HG03342 (cell line): ENCODE results near the gene CBL.
A peak's percentile ranks its signal among the peaks of the same experiment; 100 is the strongest.
"Not testable (repeated sequence)": the region's sequence is repeated elsewhere in the genome, so short reads cannot be mapped to it uniquely, and the experiment has no call there.

ENCODE experiments used
- ATAC-seq: cut with Tn5 transposase; IDR thresholded peaks from one replicate; pipeline ENCODE4 v1.9.1; 2021; ENCODE audit warnings: mild to moderate bottlenecking, moderate library complexity; ENCODE audit not compliant: unreplicated experiment

Gene CBL

DNA sequence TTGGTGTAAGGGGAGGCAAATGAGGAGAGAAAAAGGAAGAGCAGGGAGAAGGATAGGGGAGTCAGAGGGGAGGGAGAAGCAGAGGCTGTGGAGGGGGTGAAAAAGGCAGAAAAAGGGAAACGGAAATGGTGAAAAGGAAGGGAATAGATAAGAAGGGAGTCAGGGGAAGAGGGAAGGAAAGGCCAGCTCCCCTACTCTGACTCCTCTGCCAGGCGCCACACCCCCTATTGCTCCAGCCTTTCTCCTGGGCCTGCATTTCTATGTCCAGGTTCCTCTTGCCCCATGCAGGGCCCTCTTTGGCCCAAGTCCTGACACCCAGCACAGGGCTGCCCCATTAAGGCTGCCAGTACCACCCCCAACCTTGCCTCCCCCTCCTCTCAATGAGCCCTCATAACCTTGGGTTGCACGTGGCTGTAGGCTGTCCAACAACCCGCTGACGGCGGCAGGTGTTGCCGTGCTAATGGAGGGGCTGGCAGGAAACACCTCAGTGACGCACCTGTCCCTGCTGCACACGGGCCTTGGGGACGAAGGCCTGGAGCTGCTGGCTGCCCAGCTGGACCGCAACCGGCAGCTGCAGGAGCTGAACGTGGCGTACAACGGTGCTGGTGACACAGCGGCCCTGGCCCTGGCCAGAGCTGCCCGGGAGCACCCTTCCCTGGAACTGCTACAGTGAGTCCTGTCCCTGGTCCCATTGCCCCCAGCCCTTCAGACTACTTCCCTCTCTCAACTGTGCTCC lies 24.3 kb upstream of the CBL start:
- no peak for ATAC-seq

GRCh38 chr11:119184399-119184798 lies 21.7 kb upstream of the CBL start:
- ATAC-seq = not testable (repeated sequence)

DNA sequence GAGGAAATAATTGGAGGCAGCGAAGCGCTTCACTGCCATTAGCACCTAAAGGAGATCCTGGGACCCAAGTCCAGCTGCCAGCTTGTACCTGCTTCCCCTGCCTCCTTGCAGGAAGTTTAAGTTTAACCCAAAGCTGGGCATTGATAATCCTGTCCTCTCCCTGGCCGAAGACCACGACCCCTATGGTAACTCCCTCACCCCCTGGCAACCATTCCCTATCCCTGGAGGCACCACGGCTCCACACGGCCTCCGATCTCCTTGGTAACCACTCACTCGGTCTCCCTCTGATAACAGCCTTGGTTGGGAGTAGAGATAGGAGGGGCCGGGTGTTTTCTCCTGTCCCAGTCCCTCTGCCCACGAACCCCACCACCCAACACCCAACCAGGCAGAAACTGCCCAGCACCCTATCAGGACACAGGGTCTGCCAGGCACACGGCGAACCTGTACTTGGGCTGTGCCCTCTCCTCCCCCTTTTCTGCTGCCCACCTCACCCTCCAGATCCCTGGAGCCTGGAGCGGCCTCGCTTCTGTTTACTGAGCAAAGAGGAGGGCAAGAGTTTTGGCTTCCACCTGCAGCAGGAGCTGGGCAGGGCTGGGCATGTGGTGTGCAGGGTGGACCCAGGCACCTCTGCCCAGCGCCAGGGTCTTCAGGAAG lies 20.0 kb upstream of the CBL start:
- no peak for ATAC-seq

DNA sequence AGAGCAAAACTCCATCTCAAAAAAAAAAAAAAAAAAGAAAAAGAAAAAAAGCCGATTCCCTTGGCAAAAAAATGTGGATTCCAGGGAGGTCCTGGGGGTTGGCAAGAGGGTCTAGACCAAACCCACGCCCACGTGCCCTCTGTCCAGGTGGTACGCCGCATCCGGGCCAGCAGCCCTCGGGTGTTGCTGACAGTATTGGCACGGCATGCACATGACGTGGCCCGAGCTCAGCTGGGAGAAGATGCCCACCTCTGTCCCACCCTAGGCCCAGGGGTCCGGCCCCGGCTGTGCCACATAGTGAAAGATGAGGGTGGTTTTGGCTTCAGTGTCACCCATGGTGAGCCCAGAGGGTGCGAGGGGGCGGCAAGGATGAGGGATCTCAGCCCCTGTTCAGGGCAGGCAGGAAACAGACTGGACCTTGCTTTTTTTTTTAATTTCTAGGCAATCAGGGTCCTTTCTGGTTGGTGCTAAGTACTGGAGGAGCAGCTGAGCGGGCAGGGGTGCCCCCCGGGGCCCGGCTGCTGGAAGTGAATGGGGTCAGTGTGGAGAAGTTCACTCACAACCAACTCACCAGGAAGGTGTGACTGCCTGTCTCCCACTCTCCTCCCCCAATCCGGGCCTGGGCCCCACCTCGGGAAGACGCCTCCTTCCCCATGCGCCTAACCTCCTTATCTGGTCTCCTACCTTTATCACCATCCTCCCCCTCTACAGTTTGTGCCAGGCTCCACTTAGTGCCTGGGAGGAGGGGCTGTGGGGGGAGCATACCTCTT lies 18.8 kb upstream of the CBL start:
- ATAC-seq = no peak

DNA sequence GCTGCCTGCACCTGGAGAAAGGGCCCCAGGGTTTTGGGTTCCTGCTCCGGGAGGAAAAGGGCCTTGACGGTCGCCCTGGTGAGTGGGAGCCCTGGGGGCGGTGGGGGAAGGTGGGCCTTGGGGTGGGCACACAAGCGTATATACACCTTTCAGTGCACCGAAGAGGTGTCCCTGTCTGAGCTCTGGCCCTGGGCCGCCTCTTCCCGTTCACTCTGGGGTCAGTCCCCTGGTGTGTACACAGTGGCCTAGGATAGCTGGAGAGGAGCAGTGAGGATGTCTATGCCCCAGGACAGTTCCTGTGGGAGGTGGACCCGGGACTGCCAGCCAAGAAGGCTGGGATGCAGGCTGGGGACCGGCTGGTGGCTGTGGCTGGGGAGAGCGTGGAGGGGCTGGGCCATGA lies 18.1 kb upstream of the CBL start:
- ATAC-seq = no peak

GRCh38 chr11:119188887-119189286 lies 17.3 kb upstream of the CBL start:
- no peak for ATAC-seq

DNA sequence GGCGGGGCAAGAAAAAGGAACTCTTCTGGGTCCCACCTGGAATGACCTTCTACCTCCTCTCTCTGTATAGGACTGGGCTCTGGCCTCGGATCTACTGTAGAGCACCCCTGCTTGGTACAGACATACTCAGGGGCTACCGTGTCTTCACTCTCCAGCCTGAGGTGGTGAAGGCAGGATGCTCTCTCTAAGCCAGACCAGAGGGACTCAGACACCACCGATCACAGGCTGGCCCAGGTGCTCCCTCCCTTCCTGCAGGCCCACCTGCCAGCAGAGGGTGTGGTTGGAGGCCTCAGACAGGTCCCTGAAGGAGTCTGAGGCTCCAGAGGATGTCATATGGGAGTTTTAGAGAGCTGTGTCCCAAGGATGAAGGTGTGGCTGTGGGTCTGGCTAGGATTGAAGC lies 16.7 kb upstream of the CBL start:
- ATAC-seq = no peak

- no peak for ATAC-seq
These were observed 15.6 kb upstream of the CBL start for GRCh38 chr11:119190531-119190930.

DNA sequence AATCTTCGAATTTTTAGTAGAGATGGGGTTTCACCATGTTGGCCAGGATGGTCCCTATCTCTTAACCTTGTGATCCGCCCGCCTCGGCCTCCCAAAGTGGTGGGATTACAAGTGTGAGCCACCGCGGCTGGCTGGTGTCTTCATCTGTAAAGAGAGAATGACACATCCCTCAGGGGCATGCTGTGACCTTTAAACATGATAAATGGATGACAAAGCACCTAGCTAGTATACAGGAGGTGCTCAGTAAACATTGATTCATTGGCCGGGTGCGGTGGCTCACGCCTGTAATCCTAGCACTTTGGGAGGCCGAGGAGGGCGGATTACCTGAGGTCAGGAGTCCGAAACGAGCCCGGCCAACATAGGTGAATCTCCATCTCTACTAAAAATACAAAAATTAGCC lies 14.9 kb upstream of the CBL start:
- ATAC-seq = not testable (repeated sequence)

GRCh38 chr11:119192111-119192510 lies 14.0 kb upstream of the CBL start:
- no peak for ATAC-seq

GRCh38 chr11:119193001-119193400 lies 13.1 kb upstream of the CBL start:
- no peak for ATAC-seq

GRCh38 chr11:119193626-119194025 lies 12.5 kb upstream of the CBL start:
- ATAC-seq = no peak

GRCh38 chr11:119194811-119195440 lies 11.2 kb upstream of the CBL start:
- no peak for ATAC-seq

- no peak for ATAC-seq
These were observed 10.5 kb upstream of the CBL start for GRCh38 chr11:119195680-119196079.

GRCh38 chr11:119196833-119197483 lies 9.2 kb upstream of the CBL start:
- peak; percentile 65 for ATAC-seq

DNA sequence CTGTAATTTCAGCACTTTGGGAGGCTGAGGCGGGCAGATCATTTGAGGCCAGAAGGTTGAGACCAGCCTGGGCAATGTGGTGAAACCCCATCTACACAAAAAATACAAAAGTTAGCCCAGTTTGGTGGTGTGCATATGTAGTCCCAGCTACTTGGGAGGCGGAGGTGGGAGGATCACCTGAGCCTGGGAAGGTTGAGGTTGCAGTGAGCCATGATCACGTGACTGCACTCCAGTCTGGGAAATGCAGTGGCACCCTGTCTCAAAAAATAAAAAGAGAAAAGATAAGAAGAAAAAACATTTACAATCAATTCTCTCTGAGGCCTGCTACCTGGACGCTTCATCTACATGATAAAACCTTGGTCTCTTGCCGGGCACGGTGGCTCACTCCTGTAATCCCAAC lies 7.2 kb upstream of the CBL start:
- ATAC-seq = no peak

- not testable (repeated sequence) for ATAC-seq
These were observed 4.9 kb upstream of the CBL start for GRCh38 chr11:119201236-119201635.

GRCh38 chr11:119202554-119202953 lies 3.6 kb upstream of the CBL start:
- ATAC-seq = no peak

DNA sequence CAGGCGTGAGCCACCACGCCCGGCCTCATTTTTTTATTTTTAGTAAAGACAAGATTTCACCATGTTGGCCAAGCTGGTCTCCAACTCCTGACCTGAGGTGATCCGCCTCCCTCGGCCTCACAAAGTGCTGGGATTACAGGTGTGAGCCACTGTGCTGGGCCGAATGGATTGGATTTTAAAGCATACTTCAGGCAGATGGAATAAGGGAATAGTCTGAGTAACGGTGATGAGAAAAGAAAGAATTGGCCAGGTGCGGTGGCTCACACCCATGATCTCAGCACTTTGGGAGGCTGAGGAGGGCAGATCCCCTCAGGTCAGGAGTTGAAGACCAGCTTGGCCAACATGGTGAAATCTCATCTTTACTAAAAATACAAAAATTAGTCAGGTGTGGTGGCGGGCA lies 2.1 kb upstream of the CBL start:
- no peak for ATAC-seq

DNA sequence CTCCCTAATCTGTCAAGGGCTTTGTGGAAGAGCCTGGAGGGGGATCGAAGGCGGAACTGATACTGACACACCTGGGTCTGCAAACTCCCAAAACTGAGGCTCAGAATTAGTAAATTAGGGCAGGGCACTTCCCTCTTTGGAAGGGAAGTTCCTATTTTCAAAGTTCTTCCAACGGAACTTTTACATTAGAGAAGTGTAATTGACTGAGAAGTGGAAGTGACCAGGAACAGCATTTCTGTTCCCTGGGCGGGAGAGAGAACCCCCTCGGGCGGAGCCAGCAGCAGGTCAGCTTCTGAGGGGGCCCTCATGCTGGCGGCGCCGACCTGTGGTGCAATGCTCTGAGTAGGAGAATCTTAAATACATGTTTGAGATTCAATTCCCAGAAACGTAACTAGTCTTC lies 1.1 kb upstream of the CBL start:
- no peak for ATAC-seq
